ENCODE measurements around the gene LDLRAD4.

LDLRAD4 gene

DNA sequence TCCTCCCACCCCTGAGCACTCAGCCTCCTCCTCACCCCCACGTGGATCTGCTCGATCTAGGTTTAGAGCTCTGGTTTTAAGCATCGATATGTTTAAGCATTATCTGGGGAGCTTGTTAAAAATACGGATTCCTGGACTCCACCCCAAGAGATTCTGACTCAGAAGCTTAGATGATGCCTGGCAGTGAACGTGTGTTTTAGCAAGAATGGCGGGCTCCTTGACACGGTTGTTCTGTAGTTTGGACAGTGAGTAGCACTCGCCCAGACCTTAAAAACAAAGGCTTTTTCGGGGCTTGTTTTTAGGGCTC lies 47.3 kb downstream of the LDLRAD4 start:
- DNase-seq (ENCODE audit: low read depth), result no peak

- no peak for DNase-seq (ENCODE audit: low read depth)
These were observed 47.9 kb downstream of the LDLRAD4 start for GRCh38 chr18:13266218-13267100.

- DNase-seq (ENCODE audit: low read depth), result no peak
These were observed 48.9 kb downstream of the LDLRAD4 start for GRCh38 chr18:13267431-13267873.

GRCh38 chr18:13268158-13269012 lies 49.8 kb downstream of the LDLRAD4 start:
- no peak for DNase-seq (ENCODE audit: low read depth)

- no peak for DNase-seq (ENCODE audit: low read depth)
These were observed 50.4 kb downstream of the LDLRAD4 start for GRCh38 chr18:13269013-13269280.

GRCh38 chr18:13269521-13270011 lies 51.0 kb downstream of the LDLRAD4 start:
- no peak for DNase-seq (ENCODE audit: low read depth)

- DNase-seq (ENCODE audit: low read depth), result no peak
These were observed 51.8 kb downstream of the LDLRAD4 start for GRCh38 chr18:13270279-13270855.

DNA sequence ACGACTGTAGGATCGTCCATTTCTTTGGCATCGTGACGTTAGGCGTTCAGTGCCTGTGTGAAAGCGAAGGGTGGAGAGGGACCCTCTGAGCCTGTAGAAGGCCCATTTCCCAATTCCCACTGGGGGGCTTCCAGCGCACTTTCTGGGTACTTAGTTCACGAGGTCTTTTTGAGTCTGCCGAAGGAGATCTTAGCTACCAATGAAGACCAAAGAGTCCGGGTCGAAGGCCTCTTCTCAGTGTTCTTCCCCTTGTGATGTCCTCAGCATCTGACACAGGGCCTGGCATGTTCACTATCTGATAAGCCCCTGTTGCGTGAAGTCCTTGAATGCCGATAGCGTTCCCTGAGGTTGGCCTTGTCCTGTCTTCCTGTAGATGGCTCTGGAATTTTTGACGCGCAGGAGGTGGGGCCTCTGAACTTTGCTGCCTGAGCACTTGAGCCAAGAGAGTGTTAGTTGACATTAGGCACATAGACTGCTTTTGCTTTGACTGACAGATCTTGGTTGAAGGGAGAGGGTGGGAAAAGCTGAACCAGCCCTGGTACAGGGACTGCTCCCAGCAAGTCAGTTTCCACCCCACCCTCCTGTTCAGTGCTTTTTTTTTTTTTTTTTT lies 52.8 kb downstream of the LDLRAD4 start:
- DNase-seq (ENCODE audit: low read depth), result no peak

DNA sequence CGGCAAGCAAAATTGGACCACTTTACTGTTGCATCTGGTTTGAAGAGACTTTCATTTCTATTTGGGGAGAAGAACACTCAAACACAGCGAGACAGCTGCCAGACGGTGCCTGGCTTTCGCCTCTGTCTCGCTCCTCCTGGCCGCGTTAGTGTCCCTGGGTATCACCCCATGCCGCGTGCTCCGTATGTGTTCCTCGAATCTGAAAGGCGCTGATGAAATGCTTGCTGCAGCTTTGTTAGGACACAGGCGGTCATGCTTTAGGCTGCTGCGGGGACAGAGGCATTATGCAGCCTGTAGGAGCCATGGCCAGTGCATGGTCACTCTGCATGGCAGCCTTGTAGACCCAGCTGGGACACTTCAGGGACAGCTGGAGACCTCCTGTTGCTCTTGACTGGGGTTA lies 53.9 kb downstream of the LDLRAD4 start:
- no peak for DNase-seq (ENCODE audit: low read depth)

DNA sequence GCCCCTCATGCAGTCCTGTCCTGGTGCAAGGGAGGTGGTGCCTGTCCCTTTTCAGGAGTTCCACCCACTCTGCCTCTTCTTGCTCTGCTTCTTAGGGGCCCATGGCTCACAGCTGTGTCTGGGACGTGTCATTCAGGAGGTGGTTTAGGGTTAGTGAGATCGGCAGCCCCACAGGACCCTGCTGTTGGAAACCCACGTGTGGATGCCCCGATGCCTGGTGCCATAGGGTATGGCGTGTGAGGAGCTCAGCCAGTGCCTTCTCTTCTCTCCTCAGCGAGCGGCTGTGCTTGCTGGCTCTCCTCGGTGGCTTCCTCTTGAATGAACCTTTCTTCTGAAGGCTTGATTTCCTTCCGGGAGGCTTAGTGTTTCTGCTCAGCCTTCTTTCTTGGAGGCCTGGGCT lies 55.2 kb downstream of the LDLRAD4 start:
- DNase-seq (ENCODE audit: low read depth), result no peak

DNA sequence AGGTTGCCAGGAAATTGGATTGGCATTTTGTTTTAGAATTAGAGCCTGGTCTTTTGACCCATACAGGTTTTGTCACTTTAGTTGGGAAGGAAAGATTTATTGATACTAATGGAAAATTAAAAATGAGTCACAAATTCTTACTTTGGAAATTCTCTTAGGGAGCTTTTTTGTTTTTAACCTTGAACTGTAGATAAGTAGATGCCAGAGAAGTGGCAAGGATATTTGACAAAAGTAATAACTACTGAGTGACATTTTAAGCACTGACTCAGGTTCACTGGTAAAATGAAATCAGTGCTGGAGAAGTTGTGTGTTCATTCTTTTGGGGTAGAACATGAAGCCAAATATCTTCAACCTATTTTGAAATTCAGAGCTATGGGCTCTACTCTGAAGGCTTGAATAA lies 56.5 kb downstream of the LDLRAD4 start:
- no peak for DNase-seq (ENCODE audit: low read depth)

GRCh38 chr18:13276530-13277520 lies 58.3 kb downstream of the LDLRAD4 start:
- no peak for DNase-seq (ENCODE audit: low read depth)

- no peak for DNase-seq (ENCODE audit: low read depth)
These were observed 59.6 kb downstream of the LDLRAD4 start for GRCh38 chr18:13278062-13278630.

GRCh38 chr18:13279181-13280069 lies 60.9 kb downstream of the LDLRAD4 start:
- DNase-seq (ENCODE audit: low read depth), result no peak

DNA sequence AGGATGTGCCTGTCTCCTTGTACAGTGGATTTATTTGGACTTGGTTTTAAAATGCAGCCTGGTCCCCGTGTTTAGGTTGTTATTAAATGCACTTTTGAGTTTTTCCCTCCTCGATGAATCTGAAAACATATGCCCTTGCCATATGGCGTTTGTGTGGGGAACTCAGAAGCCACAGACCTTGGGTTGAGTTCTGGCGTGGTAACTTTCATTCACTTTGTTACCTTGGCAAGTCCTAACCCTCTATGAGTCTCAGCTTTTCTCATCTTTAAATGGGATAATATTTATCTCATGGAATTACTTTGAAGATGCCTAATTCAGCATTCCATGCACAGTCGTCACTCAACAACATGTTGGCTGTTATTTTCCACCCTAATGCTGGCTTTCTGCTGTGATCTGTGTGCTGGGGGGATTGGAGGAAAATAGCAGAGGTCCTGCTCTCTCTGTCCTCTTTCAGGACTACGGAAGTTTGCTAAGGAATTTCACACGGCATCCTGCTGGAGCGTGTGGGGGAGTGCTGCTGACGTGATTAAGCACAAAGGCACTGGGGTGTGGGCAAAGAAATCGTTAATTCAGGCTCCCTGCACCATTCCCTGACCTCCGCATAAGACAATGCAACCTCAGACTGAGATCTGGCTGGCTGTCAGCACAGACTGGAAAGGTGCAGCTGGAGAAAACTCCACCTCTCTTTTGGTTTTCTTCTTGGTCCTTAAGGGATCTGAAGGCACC lies 61.7 kb downstream of the LDLRAD4 start:
- no peak for DNase-seq (ENCODE audit: low read depth)

GRCh38 chr18:13281406-13281805 lies 62.8 kb downstream of the LDLRAD4 start:
- no peak for DNase-seq (ENCODE audit: low read depth)

DNA sequence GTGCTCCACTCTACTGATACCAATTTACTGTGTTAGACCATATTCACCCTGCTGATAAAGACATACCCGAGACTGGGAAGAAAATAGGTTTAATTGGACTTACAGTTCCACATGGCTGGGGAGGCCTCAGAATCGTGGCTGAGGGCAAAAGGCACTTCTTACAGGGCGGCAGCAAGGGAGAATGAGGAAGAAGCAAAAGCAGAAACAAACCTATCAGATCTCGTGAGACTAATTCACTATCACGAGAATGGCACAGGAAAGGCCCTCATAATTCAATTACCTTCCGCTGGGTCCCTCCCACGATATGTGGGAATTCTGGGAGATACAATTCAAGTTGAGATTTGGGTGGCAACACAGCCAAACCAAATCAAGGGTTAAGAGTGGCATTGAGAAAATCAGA lies 65.2 kb downstream of the LDLRAD4 start:
- DNase-seq (ENCODE audit: low read depth), result no peak

- DNase-seq (ENCODE audit: low read depth), result no peak
These were observed 65.9 kb downstream of the LDLRAD4 start for GRCh38 chr18:13284330-13285027.

All from T follicular helper cell (primary cell).